Measurements from ENCODE around the gene OCLN.

DNA sequence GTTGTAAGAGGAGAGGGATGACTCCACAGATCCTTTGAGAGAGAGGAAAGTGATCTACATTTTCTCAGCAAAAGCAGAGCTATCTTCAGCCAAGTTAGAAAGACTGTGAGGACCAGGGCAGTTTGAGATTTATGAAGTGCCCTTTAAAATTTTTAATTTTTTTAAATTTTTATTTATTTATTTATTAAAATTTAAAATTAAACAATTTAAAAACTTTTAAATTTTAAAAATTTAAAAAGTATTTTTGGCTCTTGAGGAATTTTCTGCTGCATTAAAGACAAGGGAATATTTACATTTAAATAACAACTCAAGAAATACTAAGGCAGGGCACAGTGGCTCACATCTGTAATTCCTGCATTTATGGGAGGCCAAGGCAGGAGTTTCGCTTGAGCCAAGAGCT, 30.4 kb upstream of the OCLN start:
- TF ChIP-seq, protein P1, sequence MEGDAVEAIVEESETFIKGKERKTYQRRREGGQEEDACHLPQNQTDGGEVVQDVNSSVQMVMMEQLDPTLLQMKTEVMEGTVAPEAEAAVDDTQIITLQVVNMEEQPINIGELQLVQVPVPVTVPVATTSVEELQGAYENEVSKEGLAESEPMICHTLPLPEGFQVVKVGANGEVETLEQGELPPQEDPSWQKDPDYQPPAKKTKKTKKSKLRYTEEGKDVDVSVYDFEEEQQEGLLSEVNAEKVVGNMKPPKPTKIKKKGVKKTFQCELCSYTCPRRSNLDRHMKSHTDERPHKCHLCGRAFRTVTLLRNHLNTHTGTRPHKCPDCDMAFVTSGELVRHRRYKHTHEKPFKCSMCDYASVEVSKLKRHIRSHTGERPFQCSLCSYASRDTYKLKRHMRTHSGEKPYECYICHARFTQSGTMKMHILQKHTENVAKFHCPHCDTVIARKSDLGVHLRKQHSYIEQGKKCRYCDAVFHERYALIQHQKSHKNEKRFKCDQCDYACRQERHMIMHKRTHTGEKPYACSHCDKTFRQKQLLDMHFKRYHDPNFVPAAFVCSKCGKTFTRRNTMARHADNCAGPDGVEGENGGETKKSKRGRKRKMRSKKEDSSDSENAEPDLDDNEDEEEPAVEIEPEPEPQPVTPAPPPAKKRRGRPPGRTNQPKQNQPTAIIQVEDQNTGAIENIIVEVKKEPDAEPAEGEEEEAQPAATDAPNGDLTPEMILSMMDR (IDR thresholded peaks at IDR 0.05 in 2 of 3, conservative IDR thresholded peaks at IDR 0.05 in 1 of 3; ENCODE audit: borderline replicate concordance in 1 of 3, insufficient read depth in 1 of 3, low read depth in 2 of 3, low read length in 2 of 3): no peak
- TF ChIP-seq POLR2A (IDR thresholded peaks at IDR 0.05; ENCODE audit: borderline replicate concordance, extremely low read depth, insufficient read depth, insufficient read length) (no peak), SRF (IDR thresholded peaks at IDR 0.05; ENCODE audit: low read depth) (no peak), ZFX (IDR thresholded peaks at IDR 0.05) (no peak)
- TF ChIP-seq, protein P2, sequence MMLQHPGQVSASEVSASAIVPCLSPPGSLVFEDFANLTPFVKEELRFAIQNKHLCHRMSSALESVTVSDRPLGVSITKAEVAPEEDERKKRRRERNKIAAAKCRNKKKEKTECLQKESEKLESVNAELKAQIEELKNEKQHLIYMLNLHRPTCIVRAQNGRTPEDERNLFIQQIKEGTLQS (IDR thresholded peaks at IDR 0.05): no peak
